LHCN-M2 (cell line): Measurements from ENCODE around the gene LCE3E. TPM values are rescaled to one million over a fixed set of nuclear protein-coding genes. Genes with fewer than 3 reads are reported as not detected.
"Not testable (repeated sequence)": the region's sequence is repeated elsewhere in the genome, so short reads cannot be mapped to it uniquely, and the experiment has no call there.

Experiments used
- DNase-seq: peaks from one replicate; pipeline ENCODE4 v3.0.0-alpha.2; 2012; ENCODE audit warnings: low read depth
- polyA plus RNA-seq: library from polyadenylated mRNA; unstranded; fragments of >200 nt; gene quantifications from one replicate; pipeline ENCODE4 v1.2.1, GENCODE V29; 2012; ENCODE audit warnings: missing spikeins
- total RNA-seq: library from RNA; depleted of rRNA; stranded (reverse); fragments of >200 nt; gene quantifications from 2 replicates; pipeline ENCODE4 v1.2.3, GENCODE V29; 2014; rRNA removed

Gene LCE3E
- not detected in 2 replicates for total RNA-seq
- polyA plus RNA-seq: not detected

GRCh38 chr1:152566681-152567080 lies at the start of gene LCE3E:
LCE3E (minus strand) TSS chr1:152566780; CDS start chr1:152566208, 572 bp downstream.
- DNase-seq: no peak

GRCh38 chr1:152613511-152613910 lies 46.9 kb upstream of the LCE3E start, which contains the start of gene LCE3B:
LCE3B (plus strand) TSS chr1:152613811; CDS start chr1:152613811, 0 bp downstream.
- DNase-seq: no peak

GRCh38 chr1:152599934-152600333 lies 33.4 kb upstream of the LCE3E start, which contains the start of gene LCE3C:
LCE3C (plus strand) TSS chr1:152600234; CDS start chr1:152600732, 498 bp downstream.
- DNase-seq: no peak

GRCh38 chr1:152596986-152597385 lies 30.4 kb upstream of the LCE3E start:
- no peak for DNase-seq

- no peak for DNase-seq
Observed at GRCh38 chr1:152585586-152585985, 19.0 kb upstream of the LCE3E start.

DNA sequence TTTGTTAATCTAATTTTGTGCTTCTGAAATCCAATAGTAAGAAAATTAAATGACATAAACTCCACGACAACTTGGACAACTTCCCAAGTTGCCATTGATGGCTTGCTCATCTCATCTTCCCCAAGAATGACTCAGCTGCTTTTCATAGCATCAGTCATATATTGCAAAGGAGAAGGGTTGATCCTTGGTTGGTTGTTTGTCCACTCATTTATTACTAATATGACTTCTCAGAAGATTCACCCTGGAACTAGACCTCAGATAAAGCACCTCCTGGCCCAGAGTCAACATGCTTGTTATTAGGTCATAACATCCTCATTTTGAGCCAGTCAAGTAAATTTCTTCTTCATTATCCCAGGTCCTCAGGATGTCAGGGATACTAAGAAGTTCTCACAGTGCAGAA lies 16.1 kb upstream of the LCE3E start:
- DNase-seq: peak; percentile 79

- DNase-seq: peak; percentile 5
Observed at GRCh38 chr1:152580433-152580832, 13.9 kb upstream of the LCE3E start, which contains the start of gene LCE3D. LCE3D (minus strand) TSS chr1:152580516; CDS start chr1:152579936, 580 bp downstream.

DNA sequence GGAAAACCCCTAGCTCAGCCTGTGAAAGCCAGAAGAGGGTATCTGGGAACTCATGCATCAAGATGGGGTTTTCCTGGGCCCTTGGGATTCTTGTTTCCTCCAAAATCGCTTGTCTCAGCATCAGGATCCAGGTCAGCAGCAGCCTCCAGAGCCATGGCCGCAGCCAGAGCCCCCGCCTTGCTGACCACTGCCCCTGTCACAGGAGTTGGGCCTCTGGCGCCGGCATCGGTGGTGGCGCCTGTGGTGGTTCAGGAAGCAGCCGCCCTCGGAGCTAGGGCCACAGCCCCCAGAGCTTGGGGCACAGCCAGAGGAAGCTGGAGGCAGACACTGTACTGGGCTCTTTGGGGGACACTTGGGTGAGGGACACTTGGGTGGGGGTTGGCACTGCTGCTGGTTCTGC lies 12.9 kb upstream of the LCE3E start:
- not testable (repeated sequence) for DNase-seq

GRCh38 chr1:152577168-152577567 lies 10.6 kb upstream of the LCE3E start:
- peak; percentile 82 for DNase-seq

GRCh38 chr1:152565535-152566215 lies 905 bp downstream of the LCE3E start:
- DNase-seq: no peak

DNA sequence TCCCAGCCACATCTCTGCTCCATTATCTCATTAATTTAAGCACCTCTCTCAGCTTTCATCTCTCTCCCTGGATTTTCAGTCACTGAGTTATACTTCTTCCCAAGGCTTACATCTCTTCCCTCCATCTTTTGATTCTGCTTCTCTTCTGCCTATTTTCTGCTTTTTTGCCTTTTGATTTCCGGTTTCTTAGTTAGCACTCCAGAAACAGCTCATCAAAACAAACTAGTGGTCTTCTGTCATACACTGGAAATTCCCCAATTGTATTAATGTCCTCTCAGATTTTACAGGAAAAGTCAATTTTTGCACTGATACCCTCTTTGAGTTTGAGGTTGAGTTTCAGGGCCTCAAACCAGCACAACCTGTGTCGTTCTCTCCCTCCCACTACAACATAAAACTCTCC lies 1.5 kb downstream of the LCE3E start:
- no peak for DNase-seq

- not testable (repeated sequence) for DNase-seq
Observed at GRCh38 chr1:152548358-152548757, 18.2 kb downstream of the LCE3E start.

DNA sequence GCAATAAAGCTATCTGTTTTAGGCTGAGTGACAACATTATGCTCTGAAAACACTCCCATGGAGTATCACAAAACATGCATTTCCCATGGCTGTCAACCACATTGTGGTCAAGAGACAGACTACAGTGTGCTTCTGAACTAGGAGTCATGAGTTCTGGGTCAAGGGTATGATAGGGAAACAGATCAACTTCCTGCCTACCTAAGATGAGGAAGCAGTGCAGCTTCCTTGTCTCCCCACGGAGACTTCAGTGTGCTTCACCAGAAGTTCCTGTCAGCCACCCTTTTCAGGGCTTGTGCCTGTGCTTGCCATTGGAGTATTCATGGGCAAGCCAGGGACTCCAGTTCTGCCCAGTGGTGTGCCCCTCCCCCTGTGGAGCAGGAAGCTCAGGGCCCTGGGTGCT lies 19.9 kb downstream of the LCE3E start:
- no peak for DNase-seq

DNA sequence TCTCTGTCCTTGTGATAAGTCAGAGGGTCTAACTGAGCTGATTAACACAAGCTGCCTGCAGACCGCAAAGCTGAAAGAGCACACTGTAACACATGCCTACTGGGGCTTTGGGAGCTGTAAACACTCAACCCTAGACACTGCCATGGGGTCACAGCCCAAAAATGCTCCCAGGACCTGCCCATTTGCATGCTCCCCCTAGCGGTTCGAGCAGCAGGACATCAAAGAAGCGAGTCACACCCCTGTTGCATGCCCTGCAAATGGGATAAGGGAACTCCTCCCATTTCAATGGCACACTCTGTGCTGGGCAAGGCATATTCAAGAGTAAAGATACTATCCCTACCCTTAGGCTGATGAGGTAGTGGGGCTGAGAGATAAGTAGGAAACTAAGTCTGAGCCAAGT lies 22.8 kb downstream of the LCE3E start:
- peak; percentile 6 for DNase-seq

- DNase-seq: no peak
Observed at GRCh38 chr1:152539901-152540300, 26.7 kb downstream of the LCE3E start.

- no peak for DNase-seq
Observed at GRCh38 chr1:152537496-152537895, 29.1 kb downstream of the LCE3E start.

DNA sequence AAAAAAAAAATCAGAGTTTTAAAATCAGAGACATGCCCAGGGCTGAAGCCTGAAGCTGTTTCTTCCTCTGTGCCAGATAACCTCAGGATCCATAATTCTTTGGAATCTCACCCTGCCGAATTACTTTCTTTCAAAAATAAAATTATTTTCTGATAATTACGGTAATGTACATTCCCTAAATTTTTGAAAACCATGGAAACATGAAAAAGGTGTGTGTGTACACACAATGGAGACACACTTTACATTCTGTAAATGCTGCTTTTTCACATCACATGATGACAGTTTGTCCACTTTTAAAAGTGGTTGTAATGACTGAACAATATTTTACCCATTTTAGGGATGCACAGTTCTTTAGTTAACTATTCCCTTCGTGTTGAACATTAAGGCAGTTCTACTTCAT lies 30.8 kb downstream of the LCE3E start:
- no peak for DNase-seq

DNA sequence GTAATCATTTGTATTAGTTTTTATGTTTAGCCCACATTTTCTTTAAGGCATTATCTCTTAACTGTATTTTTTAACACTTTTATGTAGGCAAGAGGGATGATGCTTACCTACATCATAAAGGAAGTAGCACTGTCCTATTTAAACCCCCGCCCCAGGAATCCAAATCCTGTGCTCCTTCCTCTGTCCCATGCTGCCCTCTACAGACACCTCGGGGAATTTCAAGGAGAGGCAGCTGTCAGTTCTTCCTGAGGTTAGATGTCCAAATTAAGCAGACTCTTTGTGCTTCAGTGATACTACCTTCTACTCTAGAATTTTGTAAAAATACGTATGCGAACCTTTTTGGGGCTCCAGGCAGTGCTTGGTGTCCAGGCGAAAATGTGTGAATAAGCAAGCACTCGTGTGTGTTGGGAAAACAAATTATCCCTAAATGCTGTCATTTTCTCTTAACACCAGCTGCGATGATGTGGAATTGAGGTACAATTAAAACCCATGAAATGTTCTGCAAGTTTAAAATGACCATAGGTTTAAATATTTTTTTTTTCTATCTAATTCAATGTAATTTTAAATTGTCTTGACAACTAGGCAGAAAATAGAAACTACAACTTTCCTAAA lies 33.1 kb downstream of the LCE3E start:
- DNase-seq: peak; percentile 51

- DNase-seq: no peak
Observed at GRCh38 chr1:152525080-152525641, 41.4 kb downstream of the LCE3E start.

DNA sequence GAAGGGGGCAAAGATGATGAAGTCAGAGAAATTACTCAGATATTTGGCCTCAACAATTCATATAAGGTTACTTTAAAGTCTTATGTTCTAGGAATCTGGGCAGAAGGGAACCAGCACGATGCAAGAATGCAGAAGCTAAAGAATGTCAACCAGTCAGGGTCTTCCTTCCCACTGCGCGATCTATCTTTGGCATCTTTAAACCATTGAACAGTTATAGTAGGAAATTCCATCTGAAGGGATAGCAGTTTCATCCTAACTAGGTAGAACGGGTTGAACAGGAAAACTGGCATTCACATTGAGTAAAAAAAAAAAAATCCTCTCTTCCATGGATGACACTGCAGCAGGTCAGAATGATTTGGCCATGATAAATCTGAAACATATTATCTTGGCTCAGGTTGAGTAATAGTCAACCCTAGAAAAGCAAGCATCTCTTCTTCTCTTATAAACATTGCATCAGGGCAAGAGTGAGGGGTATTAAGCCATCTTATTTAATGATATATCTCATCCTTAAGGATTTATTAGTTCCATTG lies 46.0 kb downstream of the LCE3E start:
- DNase-seq: no peak

DNA sequence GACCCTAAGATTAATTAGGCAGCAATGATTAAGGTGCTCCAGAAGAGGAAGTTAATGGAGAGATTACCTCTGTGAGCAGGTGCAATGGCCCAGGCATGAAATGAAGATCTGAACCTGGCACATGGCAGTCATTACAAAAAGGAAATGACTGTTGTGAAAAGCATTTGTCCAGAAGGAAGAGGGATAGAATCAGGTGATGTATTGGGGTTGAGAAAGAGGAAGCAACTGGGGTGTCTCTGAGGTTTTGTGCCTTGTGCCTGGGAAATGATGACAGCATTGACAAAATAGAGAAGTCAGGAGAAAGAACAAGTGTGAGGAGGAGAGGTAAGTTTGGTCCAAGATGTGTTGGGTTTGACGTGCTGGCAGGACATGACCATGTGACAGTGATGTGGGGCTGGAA lies 46.7 kb downstream of the LCE3E start:
- no peak for DNase-seq

GRCh38 chr1:152517237-152517811 lies 49.3 kb downstream of the LCE3E start:
- DNase-seq: peak; percentile 13
